IPS-NIHi7 (cell line): ENCODE measurements around the gene CAMTA1.
"Not testable (repeated sequence)": the region's sequence is repeated elsewhere in the genome, so short reads cannot be mapped to it uniquely, and the experiment has no call there.

ENCODE experiments used
- DNase-seq: peaks from one replicate; pipeline ENCODE4 v3.0.0; 2012; ENCODE audit warnings: mixed read lengths; ENCODE audit errors: extremely low spot score

CAMTA1 gene

DNA sequence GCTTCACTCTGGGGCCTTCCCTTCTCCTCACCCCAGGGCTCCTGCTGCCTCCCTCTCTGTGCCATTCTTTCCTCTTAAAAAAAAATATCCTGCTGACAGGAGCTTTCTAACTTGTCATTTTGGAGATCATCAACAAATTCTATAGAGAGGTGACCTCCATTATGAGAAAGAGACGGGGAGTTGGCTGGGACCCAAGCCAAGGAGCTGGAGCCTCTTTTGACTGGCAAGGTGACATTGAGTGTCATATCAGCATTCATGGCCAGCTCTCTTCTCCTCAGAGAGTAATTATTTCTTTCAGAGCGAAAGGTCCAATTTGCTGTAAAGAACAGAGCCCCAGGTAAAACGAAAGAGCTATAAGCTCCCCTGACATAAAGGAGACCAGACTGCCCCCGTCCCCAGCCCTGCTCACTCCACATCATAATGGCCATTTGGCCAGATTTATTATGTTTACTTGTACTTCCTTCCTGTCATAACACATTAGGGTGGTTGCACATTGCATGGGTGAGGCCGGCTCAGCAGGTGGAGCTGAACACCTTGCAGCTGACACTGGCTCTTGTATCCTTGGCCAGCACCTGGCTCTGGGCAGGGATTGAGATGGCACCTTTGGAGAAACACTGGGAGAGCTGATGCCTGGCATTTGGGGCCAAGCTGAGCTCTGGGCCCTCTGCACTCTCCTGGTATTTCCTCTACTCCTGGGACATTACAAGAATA lies 581.9 kb downstream of the CAMTA1 start:
- no peak for DNase-seq

DNA sequence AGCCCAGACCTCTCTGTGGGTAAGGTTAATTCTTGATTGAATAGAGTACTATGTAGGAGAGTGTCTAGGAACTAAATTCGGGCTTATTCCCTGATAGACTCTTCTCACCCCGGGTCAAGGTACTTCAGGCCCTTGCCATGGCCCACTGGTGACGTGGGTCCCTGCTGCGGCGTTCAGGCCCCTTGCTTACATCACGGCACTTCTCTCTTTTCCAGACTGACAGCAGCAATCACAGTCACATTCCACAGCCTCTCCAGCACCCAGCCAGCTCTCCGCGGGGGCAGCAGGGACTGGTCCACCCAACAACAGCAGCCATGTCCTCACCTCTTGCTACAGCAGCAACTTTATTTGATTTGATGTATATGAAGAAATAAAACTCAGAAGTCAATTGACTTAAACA lies 584.6 kb downstream of the CAMTA1 start:
- DNase-seq: no peak

DNA sequence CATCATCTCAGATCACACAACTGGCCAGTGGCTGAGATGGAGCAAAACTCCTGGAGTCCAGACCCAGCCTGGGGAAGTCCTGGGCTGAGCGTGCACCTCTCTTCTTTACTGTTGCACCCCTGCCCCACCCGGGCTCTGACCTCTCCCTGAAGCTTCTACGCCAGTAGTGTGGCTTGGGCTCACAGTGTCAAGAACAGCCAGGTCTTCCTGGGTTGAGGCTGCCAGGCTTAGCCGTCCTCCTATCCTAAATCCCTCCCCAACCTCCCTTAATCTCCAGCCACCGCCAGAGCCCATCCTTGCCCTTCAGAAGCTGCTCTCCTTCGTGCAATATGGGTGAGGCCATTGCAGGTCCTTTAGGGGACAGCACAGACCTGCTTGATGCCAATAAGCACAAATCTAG lies 586.7 kb downstream of the CAMTA1 start:
- DNase-seq: no peak

DNA sequence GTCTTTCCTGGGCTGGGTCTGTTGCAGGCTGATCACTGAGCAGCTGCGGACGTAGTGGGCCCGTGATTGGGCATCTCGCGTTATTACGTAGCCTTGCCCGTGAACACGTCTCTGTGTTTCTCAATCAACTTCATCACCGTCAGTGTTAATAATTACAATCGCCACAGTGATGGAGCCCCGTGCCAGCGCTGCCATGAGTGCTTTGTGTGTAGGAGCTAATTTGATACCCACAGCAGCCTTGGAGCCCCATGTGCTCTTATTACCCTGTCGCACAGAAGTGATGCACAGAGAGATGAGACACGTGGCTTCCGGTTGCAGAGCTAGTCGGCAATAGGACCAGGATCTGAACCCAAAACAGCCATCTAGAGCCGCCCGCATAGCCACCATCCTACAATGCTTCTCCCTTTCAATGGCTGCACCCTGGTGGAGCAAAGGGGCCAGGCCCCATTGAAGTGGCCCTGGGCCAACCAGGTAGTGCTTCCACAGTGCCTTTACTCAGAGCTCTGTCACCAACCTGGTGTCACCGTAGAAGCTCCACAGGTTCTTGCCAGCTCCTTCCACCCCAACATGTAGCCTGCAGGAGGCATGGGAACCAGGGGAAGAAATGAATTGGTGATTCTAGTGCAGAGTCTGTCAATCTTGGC lies 587.3 kb downstream of the CAMTA1 start:
- no peak for DNase-seq

DNA sequence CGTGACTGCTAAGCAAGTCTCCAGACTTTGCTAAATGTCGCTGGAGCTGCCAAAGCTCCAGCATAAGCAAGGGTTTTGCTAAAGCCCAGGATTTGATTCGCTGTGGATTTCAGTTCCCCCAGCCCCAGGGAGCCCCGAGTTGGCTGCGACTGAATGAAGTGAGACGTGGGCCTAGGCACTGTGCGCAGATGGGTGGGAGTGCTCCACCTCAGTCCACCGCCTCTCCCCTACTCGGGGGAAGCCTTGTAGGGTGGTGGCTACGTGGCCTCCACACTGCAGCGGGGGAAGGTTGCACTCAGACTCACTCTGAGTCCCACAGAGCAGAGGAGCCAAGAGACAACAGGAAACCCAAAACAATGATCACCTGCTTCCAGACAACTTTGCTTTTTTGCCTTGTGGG lies 588.0 kb downstream of the CAMTA1 start:
- DNase-seq: no peak

- no peak for DNase-seq
Observed at GRCh38 chr1:7373876-7374562, 588.8 kb downstream of the CAMTA1 start.

GRCh38 chr1:7374563-7375160 lies 589.4 kb downstream of the CAMTA1 start:
- DNase-seq: no peak

GRCh38 chr1:7375329-7375728 lies 590.1 kb downstream of the CAMTA1 start:
- no peak for DNase-seq

GRCh38 chr1:7375781-7376660 lies 590.8 kb downstream of the CAMTA1 start:
- no peak for DNase-seq

DNA sequence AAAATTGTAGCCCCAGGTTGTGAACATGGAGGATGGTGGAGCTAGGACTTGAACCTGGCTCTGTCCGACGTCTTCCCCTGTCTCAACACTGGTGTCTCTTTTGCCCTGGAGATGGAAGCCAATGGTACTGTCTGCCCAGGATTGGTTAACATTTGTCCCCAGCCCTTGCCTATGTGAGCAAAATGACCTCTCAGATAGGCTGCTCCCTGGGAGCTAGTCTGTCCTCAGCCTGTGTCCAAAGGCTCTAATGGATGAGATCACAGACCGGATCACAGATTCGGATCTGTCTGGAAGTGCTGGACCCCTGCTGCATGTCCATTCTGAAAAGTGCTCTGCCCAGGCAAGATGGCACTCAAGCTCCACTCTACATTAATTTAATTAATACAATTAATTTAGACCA lies 591.4 kb downstream of the CAMTA1 start:
- no peak for DNase-seq

GRCh38 chr1:7378346-7379130 lies 593.3 kb downstream of the CAMTA1 start:
- DNase-seq: no peak

GRCh38 chr1:7379441-7379971 lies 594.3 kb downstream of the CAMTA1 start:
- DNase-seq: peak; percentile 62

- DNase-seq: not testable (repeated sequence)
Observed at GRCh38 chr1:7380068-7380467, 594.8 kb downstream of the CAMTA1 start.

DNA sequence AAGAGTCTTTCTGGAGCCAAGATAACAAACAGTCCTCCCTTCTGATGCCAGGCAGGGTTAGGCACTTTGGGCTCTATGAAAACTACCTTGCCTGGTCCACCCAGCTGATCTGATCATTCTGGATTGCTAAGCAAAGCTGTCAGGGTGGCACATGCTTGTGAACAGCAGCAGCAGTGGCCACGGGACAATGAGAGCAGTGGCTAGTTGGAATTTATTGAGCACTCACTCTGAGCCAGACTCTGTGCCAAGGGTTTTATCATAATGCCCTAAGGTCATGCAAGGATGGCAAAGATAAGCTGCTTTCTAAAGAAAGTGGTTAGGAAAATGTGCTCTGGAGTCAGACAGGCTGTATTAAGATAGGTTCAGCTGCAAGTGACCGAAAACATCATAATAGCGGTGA lies 595.5 kb downstream of the CAMTA1 start:
- DNase-seq: no peak

- not testable (repeated sequence) for DNase-seq
Observed at GRCh38 chr1:7381729-7382128, 596.5 kb downstream of the CAMTA1 start.

GRCh38 chr1:7382971-7383370 lies 597.7 kb downstream of the CAMTA1 start:
- DNase-seq: no peak

- DNase-seq: no peak
Observed at GRCh38 chr1:7383671-7384520, 598.6 kb downstream of the CAMTA1 start.

DNA sequence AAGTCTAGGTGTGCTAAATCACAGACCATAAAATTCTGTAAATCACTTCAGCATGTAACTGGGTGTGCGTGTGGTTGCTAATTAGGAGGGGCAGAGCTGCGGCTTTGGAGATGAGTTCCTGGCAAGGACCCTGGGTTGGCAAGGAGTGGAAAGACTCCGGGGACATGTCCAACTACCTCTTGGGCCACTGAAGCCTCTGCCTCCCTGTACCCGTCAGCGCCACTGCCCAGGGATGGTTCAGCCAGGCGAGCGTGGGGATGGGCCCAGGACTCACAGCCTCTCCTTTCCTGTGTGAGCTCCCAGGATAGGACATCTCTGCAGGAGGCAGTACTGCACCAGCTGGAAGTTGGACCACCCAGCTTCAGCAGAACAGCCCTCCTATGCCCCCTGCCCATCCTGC lies 599.4 kb downstream of the CAMTA1 start:
- DNase-seq: peak; percentile 10

DNA sequence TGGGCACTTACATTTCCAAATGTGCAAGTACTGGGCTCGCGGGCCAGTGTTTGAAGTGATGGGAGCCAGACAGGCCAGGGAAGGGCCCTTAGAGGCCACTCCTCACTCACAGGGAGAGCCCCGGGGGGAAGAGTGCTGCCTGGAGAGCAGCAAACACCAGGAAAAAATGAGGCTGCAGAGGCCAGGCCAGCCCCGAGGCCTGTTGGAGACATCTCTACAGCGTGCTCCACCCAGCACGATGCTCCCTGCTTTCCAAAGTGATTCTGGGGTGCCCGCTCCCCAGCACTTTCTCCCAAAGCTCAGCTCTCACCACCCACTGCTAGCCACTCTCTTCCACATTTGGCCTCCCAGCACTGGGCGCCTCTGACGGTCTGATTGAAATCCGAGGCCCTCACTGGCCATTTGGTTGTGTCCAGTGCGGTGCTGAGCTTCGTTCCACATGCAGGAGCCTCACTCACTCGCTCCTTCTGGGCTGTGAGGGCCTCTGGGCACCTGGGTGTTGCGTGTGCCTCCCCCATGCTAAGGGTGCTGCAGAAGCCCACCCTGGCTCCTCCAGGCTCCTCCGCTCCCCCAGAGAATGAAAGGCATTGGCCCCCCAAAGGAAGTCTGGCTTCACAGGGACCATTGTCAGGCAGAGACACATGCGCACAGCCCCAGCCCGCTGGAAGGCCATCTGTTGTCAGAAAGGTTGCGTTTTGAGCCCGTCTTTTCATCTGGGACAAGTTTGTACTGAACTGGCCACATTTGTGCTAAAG lies 600.4 kb downstream of the CAMTA1 start:
- DNase-seq: peak; percentile 7
